HepG2 (cell line): ENCODE data around the gene GRID1. TPM values are rescaled to one million over a fixed set of nuclear protein-coding genes. Genes with fewer than 3 reads are reported as not detected.

Experiments used
- ATAC-seq: fragments of 200-7000 bp; cut with Tn5 transposase; 3 replicates; pipeline ENCODE4 v1.9.1; 2020; ENCODE audit warnings: mild to moderate bottlenecking, moderate library complexity
- BruUV-seq: library from RNA; stranded (reverse); fragments of 400-500 nt; replicated peaks from 2 replicates; lab custom pipeline; 2021; lab: Mats Ljungman, UMichigan
- CTCF ChIA-PET: fragments of 300-600 bp; formaldehyde crosslinking; extraction: SDS; loops from one replicate; lab custom pipeline; 2021; ENCODE audit warnings: low total read pairs, inconsistent platforms, low intra/inter-chr PET ratio; lab: Yijun Ruan, JAX
- POLR2A ChIA-PET: fragments of 350-600 bp; sonication (Branson Sonifier 250); formaldehyde crosslinking; loops from one replicate; lab custom pipeline; 2020; ENCODE audit warnings: antibody characterized with exemption, inconsistent platforms; lab: Yijun Ruan, JAX
- DNase-seq: peaks from one replicate; pipeline ENCODE4 v3.0.0-alpha.2; 2015; ENCODE audit warnings: low spot score
- FAIRE-seq: peaks from 3 replicates; lab custom pipeline; 2011; peaks lifted over from hg19 to GRCh38; lab: Jason Lieb, UNC
- H2AFZ ChIP-seq: one replicate; pipeline ENCODE4 v1.6.1; 2011; ENCODE audit warnings: low read length, inconsistent platforms
- H3K27ac ChIP-seq: fragments of 300-600 bp; 3 replicates; pipeline ENCODE4 v1.8.0; 2011; ENCODE audit warnings: mixed run types, mild to moderate bottlenecking, mixed read lengths, low read length, inconsistent platforms; ENCODE audit not compliant: insufficient read depth; ENCODE audit errors: extremely low read length
- H3K27me3 ChIP-seq, 2 experiments: fragments of 200-600 bp in 1 of 2; 2 replicates in 1 of 2; 3 replicates in 1 of 2; pipeline versions ENCODE4 v1.6.0 to v1.8.0; 2011; ENCODE audit warnings: low read length in 2 of 2, mild to moderate bottlenecking in 2 of 2, moderate library complexity in 2 of 2, inconsistent platforms in 1 of 2; ENCODE audit not compliant: insufficient read depth in 2 of 2, control insufficient read depth in 1 of 2
- H3K36me3 ChIP-seq, 2 experiments: fragments of 200-600 bp in 1 of 2; replicated peaks in 1 of 2; 2 replicates in 1 of 2; 3 replicates in 1 of 2; pipeline versions ENCODE4 v1.5.1 to v1.8.0; 2011; ENCODE audit warnings: low read length in 2 of 2, inconsistent platforms in 1 of 2; ENCODE audit not compliant: insufficient read depth in 2 of 2, control insufficient read depth in 1 of 2
- H3K4me1 ChIP-seq: 2 replicates; pipeline ENCODE4 v1.5.1; 2012; ENCODE audit warnings: low read length, inconsistent platforms; ENCODE audit not compliant: insufficient read depth
- H3K4me2 ChIP-seq: 2 replicates; pipeline ENCODE4 v1.6.0; 2011; ENCODE audit warnings: low read depth, low read length, inconsistent platforms
- H3K4me3 ChIP-seq, 3 experiments: fragments of 200-600 bp in 1 of 3; sonication (generic), shearing (Covaris generic) in 1 of 3; replicated peaks in 1 of 3; 2 replicates each; pipeline ENCODE4 v1.5.1; 2011 to 2016; ENCODE audit warnings: low read length in 3 of 3, inconsistent platforms in 2 of 3, low read depth in 2 of 3, mild to moderate bottlenecking in 2 of 3, control low read depth in 1 of 3, mixed read lengths in 1 of 3; ENCODE audit not compliant: insufficient read depth in 1 of 3
- H3K79me2 ChIP-seq: one replicate; pipeline ENCODE4 v1.6.1; 2011; ENCODE audit warnings: low read length, inconsistent platforms; ENCODE audit not compliant: insufficient read depth
- H3K9ac ChIP-seq: 2 replicates; pipeline ENCODE4 v1.6.0; 2011; ENCODE audit warnings: mild to moderate bottlenecking, low read depth, low read length, inconsistent platforms; ENCODE audit not compliant: insufficient read depth
- H3K9me3 ChIP-seq: 2 replicates; pipeline ENCODE4 v1.5.1; 2012; ENCODE audit warnings: mild to moderate bottlenecking, low read length
- H4K20me1 ChIP-seq: 2 replicates; pipeline ENCODE4 v1.6.0; 2011; ENCODE audit warnings: inconsistent platforms, mild to moderate bottlenecking, low read length, moderate library complexity; ENCODE audit not compliant: insufficient read depth
- ARNT ChIP-seq: fragments of 450-650 bp; IDR thresholded peaks from 2 replicates; pipeline ENCODE4 v1.6.1; 2017
- ARNT2 ChIP-seq: sonication (generic); formaldehyde crosslinking; IDR thresholded peaks from 2 replicates; pipeline ENCODE4 v1.8.0; 2022; ENCODE audit warnings: mild to moderate bottlenecking, low read depth, missing genetic modification reagents, moderate library complexity
- CHCHD3 ChIP-seq: sonication (generic); formaldehyde crosslinking; IDR thresholded peaks from 2 replicates; pipeline ENCODE4 v1.8.0; 2022; ENCODE audit warnings: mild to moderate bottlenecking, missing genetic modification reagents, moderate library complexity
- DMTF1 ChIP-seq: sonication (generic); formaldehyde crosslinking; IDR thresholded peaks from 2 replicates; pipeline ENCODE4 v1.4.0; 2020; ENCODE audit warnings: mild to moderate bottlenecking, missing genetic modification reagents
- E2F5 ChIP-seq: sonication (generic); formaldehyde crosslinking; conservative IDR thresholded peaks from 2 replicates; pipeline ENCODE4 v1.4.0; 2020; ENCODE audit warnings: missing genetic modification reagents
- HOXA5 ChIP-seq: sonication (generic); formaldehyde crosslinking; IDR thresholded peaks from 2 replicates; pipeline ENCODE4 v1.4.0; 2020; ENCODE audit warnings: missing genetic modification reagents
- HOXD1 ChIP-seq: sonication (generic); formaldehyde crosslinking; IDR thresholded peaks from 2 replicates; pipeline ENCODE4 v1.5.0; 2020; ENCODE audit warnings: missing genetic modification reagents
- ZFP82 ChIP-seq: sonication (generic); formaldehyde crosslinking; IDR thresholded peaks from 2 replicates; pipeline ENCODE4 v1.5.1; 2020; ENCODE audit warnings: mild to moderate bottlenecking, missing genetic modification reagents, borderline replicate concordance
- ZNF33A ChIP-seq: sonication (generic); formaldehyde crosslinking; IDR thresholded peaks from 2 replicates; pipeline ENCODE4 v1.5.1; 2020; ENCODE audit warnings: missing genetic modification reagents, mild to moderate bottlenecking, moderate library complexity, borderline replicate concordance
- ZNF564 ChIP-seq: sonication (generic); formaldehyde crosslinking; IDR thresholded peaks from 2 replicates; pipeline ENCODE4 v1.8.1; 2023; ENCODE audit warnings: mild to moderate bottlenecking, missing genetic modification reagents
- ZNF609 ChIP-seq: sonication (generic); formaldehyde crosslinking; IDR thresholded peaks from 2 replicates; pipeline ENCODE4 v1.4.0; 2020; ENCODE audit warnings: mild to moderate bottlenecking, missing genetic modification reagents, borderline replicate concordance
- ZNF691 ChIP-seq: sonication (generic); formaldehyde crosslinking; IDR thresholded peaks from 2 replicates; pipeline ENCODE4 v1.4.0; 2020; ENCODE audit warnings: missing genetic modification reagents, low read depth, mild to moderate bottlenecking, borderline replicate concordance
- ZNF883 ChIP-seq: sonication (generic); formaldehyde crosslinking; IDR thresholded peaks from 2 replicates; pipeline ENCODE4 v1.5.1; 2020; ENCODE audit warnings: mild to moderate bottlenecking, missing genetic modification reagents; ENCODE audit errors: not compliant biosample characterization
- WGBS: methylation state at CpG from one replicate; pipeline ENCODE4 v1.1.6; 2017; ENCODE audit warnings: low lambda C conversion rate; 5-methylcytosine and 5-hydroxymethylcytosine counted together
- in situ Hi-C: cut with HindIII; loops from 2 replicates; pipeline ENCODE4 v1.10.0; 2017; ENCODE audit warnings: low pct_unique_long_range_greater_than_20kb; ENCODE audit not compliant: extremely low pct_ligation_motif_present
- intact Hi-C: fragments of 100-400 bp; cut with micrococcal nuclease; formaldehyde crosslinking; loops from one replicate; pipeline ENCODE4 v1.10.0; 2022; ENCODE audit not compliant: unreplicated experiment
- polyA plus RNA-seq, 8 experiments: library from polyadenylated mRNA; depleted of rRNA in 3 of 8; stranded (reverse) in 7 of 8; unstranded in 1 of 8; fragments of >200 nt; fragmentation: Illumina TruSeq in 4 of 8; extraction: Trizol in 4 of 8; gene quantifications; 2 replicates each; pipeline versions ENCODE4 v1.2.1 to v1.2.3, GENCODE V29; 2011 to 2016; ENCODE audit warnings: low read depth in 4 of 8, missing spikeins in 1 of 8, mixed read lengths in 1 of 8; ENCODE audit not compliant: insufficient read depth in 1 of 8
- total RNA-seq, 5 experiments: library from RNA; depleted of rRNA; stranded (reverse); fragments of >200 nt; fragmentation: Illumina TruSeq; extraction: Trizol; gene quantifications; 2 replicates each; pipeline ENCODE4 v1.2.3, GENCODE V29; 2016; ENCODE audit warnings: low read depth in 1 of 5

GRID1 gene
- total and polyA plus RNA-seq, 2 of the 13 experiments (the other 11 are each of a cell fraction or from before 2014, with no cell fraction given) = 0.05 TPM; not detected in 1

- no peak overlapping the region for H3K27ac ChIP-seq
- no peaks in the 10 kb centered on the region for H3K79me2 ChIP-seq
- peaks cover 3% of the 10 kb centered on the region; the same call in 1 of the 2 replicates for H4K20me1 ChIP-seq
- no peak for DNase-seq
- in situ Hi-C loops = loop anchor here (5.0 to 10.0 kb wide), 2 partner anchors 112 to 199 kb away; no protein-coding TSS in a partner anchor
- no peak overlapping the region for H3K4me2 ChIP-seq
- BruUV-seq = no TSS peak
- ChIA-PET CTCF (interaction anchor here (1.4 to 2.5 kb wide), 2 partner anchors 27 to 381 kb away, joined by 4 to 26 read pairs; no protein-coding TSS in a partner anchor), POLR2A (no interaction called here)
- H3K4me3 ChIP-seq = no peak overlapping the region
- H3K4me1 ChIP-seq = no peaks in the 10 kb centered on the region
- WGBS = 24% methylated on average over 5 of the region's 7 CpGs
- no peak for FAIRE-seq
- H3K36me3 ChIP-seq = no peaks in the 10 kb centered on the region
- intact Hi-C loops = loop anchor here (2.0 to 5.0 kb wide), 5 partner anchors 28 to 1594 kb away; no protein-coding TSS in a partner anchor
- H3K9ac ChIP-seq = no peak overlapping the region
- no peaks in the 10 kb centered on the region for H3K9me3 ChIP-seq
- peaks cover 9 to 52% of the 10 kb centered on the region in 2 experiments for H3K27me3 ChIP-seq
- H2AFZ ChIP-seq = no peak overlapping the region
- no peak for ATAC-seq
- TF ChIP-seq DMTF1 = no peak
- TF ChIP-seq HOXD1 (CRISPR knock-in tag) = no peak
- no peak for TF ChIP-seq ZNF33A
- TF ChIP-seq CHCHD3 = no peak
- TF ChIP-seq ARNT = no peak
- no peak for TF ChIP-seq ZNF609 (CRISPR knock-in tag)
- TF ChIP-seq ZNF691 (CRISPR knock-in tag) = no peak
- no peak for TF ChIP-seq ZFP82
- no peak for TF ChIP-seq ZNF883 (CRISPR knock-in tag)
- no peak for TF ChIP-seq HOXA5 (CRISPR knock-in tag)
- TF ChIP-seq ARNT2 (CRISPR knock-in tag) = no peak
- no peak for TF ChIP-seq E2F5 (CRISPR knock-in tag)
- no peak for TF ChIP-seq ZNF564
Observed at GRCh38 chr10:86376403-86376802, 9.8 kb upstream of the GRID1 start.
